IPS DF 6.9 (cell line): ENCODE results near the gene MCM9.
A peak's percentile ranks its signal among the peaks of the same experiment; 100 is the strongest.
"Not testable (repeated sequence)": the region's sequence is repeated elsewhere in the genome, so short reads cannot be mapped to it uniquely, and the experiment has no call there.

Source experiments
- DNase-seq: peaks from one replicate; pipeline ENCODE4 v3.0.0-alpha.2; 2013; ENCODE audit warnings: low read depth, low spot score
- H3K27ac ChIP-seq: one replicate; pipeline ENCODE4 v1.5.1; 2013; ENCODE audit warnings: low read length, control low read depth
- H3K27me3 ChIP-seq: 2 replicates; pipeline ENCODE4 v1.6.1; 2013; ENCODE audit warnings: mild to moderate bottlenecking, low read length; ENCODE audit not compliant: control insufficient read depth, insufficient read depth
- H3K36me3 ChIP-seq: 2 replicates; pipeline ENCODE4 v1.6.1; 2013; ENCODE audit warnings: low read length; ENCODE audit not compliant: control insufficient read depth, insufficient read depth
- H3K4me1 ChIP-seq: 2 replicates; pipeline ENCODE4 v1.6.1; 2013; ENCODE audit warnings: low read length; ENCODE audit not compliant: control insufficient read depth, insufficient read depth
- H3K4me3 ChIP-seq: 2 replicates; pipeline ENCODE4 v1.5.1; 2013; ENCODE audit warnings: mild to moderate bottlenecking, low read length
- H3K9me3 ChIP-seq: 2 replicates; pipeline ENCODE4 v1.6.1; 2013; ENCODE audit warnings: low read length, inconsistent platforms; ENCODE audit not compliant: control insufficient read depth, insufficient read depth
- WGBS: extraction: QIAGEN DNeasy Blood & Tissue Kit; methylation state at CpG from one replicate; pipeline ENCODE4 v1.1.7; 2013; ENCODE audit warnings: mixed read lengths, missing lambda C conversion rate; ENCODE audit not compliant: insufficient read length, insufficient coverage; 5-methylcytosine and 5-hydroxymethylcytosine counted together

Gene MCM9

GRCh38 chr6:118808793-118809638, 125.9 kb downstream of the MCM9 start:
- no peak for DNase-seq
- Histone ChIP-seq H3K27me3 (no peaks in the 10 kb centered on the region), H3K27ac (no peak overlapping the region), H3K4me3 (no peak overlapping the region), H3K9me3 (no peaks in the 10 kb centered on the region), H3K4me1 (peaks cover 2% of the 10 kb centered on the region; the same call in 1 of the 2 replicates), H3K36me3 (no peaks in the 10 kb centered on the region)
- no CpG with 5 or more reads among the region's 5 CpGs for WGBS

DNA sequence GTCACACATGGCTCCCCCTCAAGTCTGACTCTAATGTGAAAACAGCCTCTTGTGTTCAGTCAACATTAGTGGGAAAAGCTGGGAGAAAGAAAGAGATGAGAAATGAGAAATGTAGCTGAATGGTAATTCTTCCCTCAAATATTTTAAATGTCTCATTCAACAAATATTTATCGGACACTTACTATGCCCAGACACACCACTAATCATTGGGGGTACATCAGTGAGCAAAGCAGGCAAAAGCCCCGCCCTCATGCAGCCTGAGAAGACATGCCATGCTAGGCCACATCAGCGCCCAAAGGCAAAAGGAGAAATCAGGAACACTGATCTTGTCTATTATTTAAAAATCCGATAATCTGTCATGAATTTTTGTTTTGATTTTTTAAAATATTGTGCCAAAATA, 130.9 kb downstream of the MCM9 start:
- no CpG with 5 or more reads among the region's 4 CpGs for WGBS
- Histone ChIP-seq H3K27me3 (no peaks in the 10 kb centered on the region), H3K27ac (no peak overlapping the region), H3K9me3 (no peaks in the 10 kb centered on the region), H3K4me1 (peaks cover 2% of the 10 kb centered on the region; the same call in 1 of the 2 replicates), H3K4me3 (no peak overlapping the region), H3K36me3 (no peaks in the 10 kb centered on the region)
- no peak for DNase-seq

DNA sequence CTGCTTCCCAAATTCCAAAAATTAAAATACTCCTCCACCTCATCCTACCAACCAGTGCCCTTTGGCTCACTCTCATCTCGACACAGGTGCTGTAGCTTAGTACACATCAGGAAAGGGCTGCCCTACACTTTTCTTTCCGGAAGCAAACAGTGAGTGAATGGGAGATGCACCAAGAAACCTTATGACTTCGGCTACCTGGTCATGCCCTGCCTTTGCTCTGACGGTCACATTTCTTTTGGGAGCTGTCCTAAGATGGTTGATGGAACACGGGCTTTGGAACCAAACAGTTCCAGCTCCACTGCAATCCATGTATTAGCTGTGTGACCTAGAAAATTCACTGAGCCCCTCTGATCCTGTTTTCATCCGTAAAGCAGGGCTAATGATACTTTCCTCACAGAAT, 133.7 kb downstream of the MCM9 start:
- no CpG with 5 or more reads among the region's 6 CpGs for WGBS
- Histone ChIP-seq H3K27ac (no peak overlapping the region), H3K36me3 (no peaks in the 10 kb centered on the region), H3K4me3 (no peak overlapping the region), H3K9me3 (no peaks in the 10 kb centered on the region), H3K4me1 (peaks cover 2% of the 10 kb centered on the region; the same call in 1 of the 2 replicates), H3K27me3 (no peaks in the 10 kb centered on the region)
- no peak for DNase-seq

GRCh38 chr6:118800394-118801071, 134.4 kb downstream of the MCM9 start:
- Histone ChIP-seq H3K27ac (no peak overlapping the region), H3K4me3 (no peak overlapping the region), H3K36me3 (no peaks in the 10 kb centered on the region), H3K4me1 (peaks cover 2% of the 10 kb centered on the region; the same call in 1 of the 2 replicates), H3K27me3 (no peaks in the 10 kb centered on the region), H3K9me3 (no peaks in the 10 kb centered on the region; the same call in 1 of the 2 replicates)
- peak; percentile 75 for DNase-seq
- no CpG with 5 or more reads among the region's 17 CpGs for WGBS

GRCh38 chr6:118799826-118800225, 135.1 kb downstream of the MCM9 start:
- DNase-seq: no peak
- Histone ChIP-seq H3K27me3 (no peaks in the 10 kb centered on the region), H3K4me1 (peaks cover 2% of the 10 kb centered on the region; the same call in 1 of the 2 replicates), H3K9me3 (no peaks in the 10 kb centered on the region; the same call in 1 of the 2 replicates), H3K4me3 (no peak overlapping the region), H3K27ac (no peak overlapping the region), H3K36me3 (no peaks in the 10 kb centered on the region)
- no CpG with 5 or more reads among the region's 4 CpGs for WGBS

- WGBS: no CpG with 5 or more reads among the region's 9 CpGs
- H3K27ac ChIP-seq, H3K4me1 ChIP-seq, H3K4me3 ChIP-seq, H3K36me3 ChIP-seq, DNase-seq, H3K27me3 ChIP-seq, H3K9me3 ChIP-seq: not testable (repeated sequence)
Observed at GRCh38 chr6:118796548-118796947, 138.4 kb downstream of the MCM9 start.

DNA sequence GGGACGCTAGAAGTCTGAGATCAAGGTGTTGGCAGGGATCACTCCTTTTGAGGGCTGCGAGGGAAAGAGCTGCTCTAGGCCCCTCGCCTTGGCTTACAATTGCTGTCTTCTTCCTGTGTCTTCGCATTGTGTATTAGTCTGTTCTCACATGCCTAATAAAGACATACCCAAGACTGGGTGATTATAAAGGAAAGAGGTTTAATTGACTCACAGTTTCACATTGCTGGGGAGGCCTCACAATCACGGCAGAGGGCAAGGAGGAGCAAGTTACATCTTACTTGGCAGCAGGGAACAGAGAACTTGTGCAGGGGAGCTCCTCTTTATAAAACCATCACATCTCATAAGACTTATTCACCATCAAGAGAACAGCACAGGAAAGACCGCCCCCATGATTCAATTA, 143.5 kb downstream of the MCM9 start:
- H3K36me3 ChIP-seq: no peaks in the 10 kb centered on the region
- H3K4me1 ChIP-seq: no peaks in the 10 kb centered on the region
- no peaks in the 10 kb centered on the region for H3K27me3 ChIP-seq
- DNase-seq: no peak
- no peak overlapping the region for H3K27ac ChIP-seq
- no peaks in the 10 kb centered on the region; the same call in 1 of the 2 replicates for H3K9me3 ChIP-seq
- no peak overlapping the region for H3K4me3 ChIP-seq
- no CpG with 5 or more reads among the region's 6 CpGs for whole genome bisulfite sequencing

- Histone ChIP-seq H3K27me3 (no peaks in the 10 kb centered on the region), H3K4me3 (no peak overlapping the region), H3K4me1 (no peaks in the 10 kb centered on the region), H3K36me3 (no peaks in the 10 kb centered on the region), H3K27ac (no peak overlapping the region), H3K9me3 (no peaks in the 10 kb centered on the region)
- DNase-seq: no peak
- no CpG with 5 or more reads among the region's 4 CpGs for WGBS
Observed at GRCh38 chr6:118789954-118790353, 145.0 kb downstream of the MCM9 start.

- WGBS: no CpG with 5 or more reads among the region's 5 CpGs
- no peaks in the 10 kb centered on the region for H3K4me1 ChIP-seq
- H3K27me3 ChIP-seq: no peaks in the 10 kb centered on the region
- H3K9me3 ChIP-seq: no peaks in the 10 kb centered on the region
- DNase-seq: no peak
- H3K27ac ChIP-seq: no peak overlapping the region
- no peak overlapping the region for H3K4me3 ChIP-seq
- H3K36me3 ChIP-seq: no peaks in the 10 kb centered on the region
Observed at GRCh38 chr6:118789419-118789818, 145.5 kb downstream of the MCM9 start.

DNA sequence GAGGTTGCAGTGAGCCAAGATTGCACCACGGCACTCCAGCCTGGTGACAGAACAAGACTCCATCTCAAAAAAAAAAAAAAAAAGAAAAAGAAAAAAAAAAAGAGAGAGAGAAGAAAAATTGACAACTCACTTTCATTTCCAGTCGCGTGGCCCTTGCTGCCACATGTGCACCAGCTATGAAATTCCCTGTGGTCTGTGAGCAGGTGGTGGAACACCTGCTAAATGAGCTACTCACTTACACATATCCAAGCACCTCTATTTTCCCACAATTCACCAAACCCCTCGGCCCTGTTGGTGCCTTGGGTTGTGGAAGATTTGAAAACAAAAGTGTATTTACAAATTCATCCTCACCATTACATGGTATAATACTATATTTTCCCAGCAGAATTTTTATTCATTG, 146.3 kb downstream of the MCM9 start:
- no CpG with 5 or more reads among the region's 4 CpGs for WGBS
- no peaks in the 10 kb centered on the region for H3K27me3 ChIP-seq
- H3K36me3 ChIP-seq: no peaks in the 10 kb centered on the region
- no peak overlapping the region for H3K27ac ChIP-seq
- H3K9me3 ChIP-seq: no peaks in the 10 kb centered on the region
- DNase-seq: no peak
- H3K4me3 ChIP-seq: no peak overlapping the region
- H3K4me1 ChIP-seq: no peaks in the 10 kb centered on the region
